Thoracic aorta (tissue), 2 donors: ENCODE data around the gene NDUFV1. TPM values are rescaled to one million over a fixed set of nuclear protein-coding genes. Genes with fewer than 3 reads are reported as not detected.

Experiments
- ATAC-seq: fragments of 150-250 bp; one replicate; pipeline ENCODE4 v1.8.0; 2017; ENCODE audit warnings: low read depth; ENCODE audit not compliant: insufficient number of reproducible peaks, low FRiP score
- DNase-seq: peaks from one replicate; pipeline ENCODE4 v3.0.0-alpha.2; 2020; ENCODE audit warnings: low spot score
- H3K27ac ChIP-seq, 2 donors: fragments of 200-600 bp; sonication (generic); 1 replicate in 1 of 2; 2 replicates in 1 of 2; pipeline ENCODE4 v1.5.1; 2016; ENCODE audit warnings: mild to moderate bottlenecking in 2 of 2, moderate library complexity in 2 of 2
- H3K27me3 ChIP-seq: fragments of 200-600 bp; sonication (generic); replicated peaks from 2 replicates; pipeline ENCODE4 v1.6.0; 2016; ENCODE audit warnings: mild to moderate bottlenecking; ENCODE audit not compliant: insufficient read depth
- H3K36me3 ChIP-seq: fragments of 200-600 bp; sonication (generic); one replicate; pipeline ENCODE4 v1.5.1; 2016
- H3K4me1 ChIP-seq, 2 donors: fragments of 200-600 bp; sonication (generic); 1 replicate in 1 of 2; 2 replicates in 1 of 2; pipeline versions ENCODE4 v1.5.1 to v1.6.0; 2016; ENCODE audit warnings: low read depth in 2 of 2, mild to moderate bottlenecking in 1 of 2; ENCODE audit not compliant: control insufficient read depth in 1 of 2
- H3K4me3 ChIP-seq: fragments of 200-600 bp; sonication (generic); 2 replicates; pipeline ENCODE4 v1.5.1; 2016; ENCODE audit warnings: mild to moderate bottlenecking
- H3K9me3 ChIP-seq: fragments of 200-600 bp; sonication (generic); 2 replicates; pipeline ENCODE4 v1.5.1; 2016
- CTCF ChIP-seq: fragments of 200-600 bp; sonication (generic); IDR thresholded peaks from one replicate; pipeline ENCODE4 v1.5.1; 2019; ENCODE audit warnings: antibody characterized with exemption
- total RNA-seq, 2 donors: library from RNA; depleted of rRNA; stranded (reverse); fragments of >200 nt; gene quantifications; one replicate each; pipeline versions ENCODE4 v1.1.0 to v1.2.3, GENCODE V29; 2016

The NDUFV1 gene
- total RNA-seq, 2 donors from 2014 or later: 240 to 252 TPM

- Histone ChIP-seq H3K4me1 (no peaks in the 10 kb centered on the region), H3K4me3 (no peak overlapping the region), H3K27me3 (no peaks in the 10 kb centered on the region), H3K36me3 (no peaks in the 10 kb centered on the region), H3K27ac (no peak overlapping the region), H3K9me3 (no peaks in the 10 kb centered on the region)
- DNase-seq (no peak), ATAC-seq (no peak)
- no peak for TF ChIP-seq CTCF
Measured at GRCh38 chr11:67638535-67639437, 32.0 kb downstream of the NDUFV1 start.

DNA sequence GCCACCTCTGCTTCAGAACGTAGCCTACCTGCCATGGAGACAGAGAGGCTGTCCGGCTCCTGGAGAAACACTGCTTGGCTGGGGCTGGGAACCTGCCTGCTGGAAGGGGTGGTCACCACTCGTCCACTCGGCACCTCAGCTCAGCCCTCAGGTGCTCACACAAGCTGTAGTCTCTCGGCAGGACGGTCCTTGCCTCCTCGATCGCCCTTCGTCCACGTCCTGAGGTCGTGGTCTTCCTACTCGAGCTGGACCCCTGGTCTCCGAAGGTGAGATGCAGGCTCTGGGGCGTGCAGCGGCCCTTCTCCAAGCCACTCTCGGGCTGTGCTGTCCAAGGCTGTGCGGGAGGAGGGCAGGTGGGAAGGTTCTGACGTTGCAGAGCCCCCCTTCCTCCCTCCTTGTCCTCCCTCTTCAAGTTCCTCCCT lies 32.7 kb downstream of the NDUFV1 start, which contains the start of gene TBX10:
Gene TBX10 (minus strand): TSS at position 326 of the 422 bp plus-strand sequence. CDS start 291 bp downstream, at position 35.
- no peak for TF ChIP-seq CTCF
- Histone ChIP-seq H3K27me3 (no peaks in the 10 kb centered on the region), H3K36me3 (no peaks in the 10 kb centered on the region), H3K4me3 (no peak within 1 kb of the TSS), H3K27ac (no peak within 1 kb of the TSS), H3K9me3 (no peaks in the 10 kb centered on the region), H3K4me1 (no peaks in the 10 kb centered on the region)
- ATAC-seq (no peak), DNase-seq (no peak)

DNA sequence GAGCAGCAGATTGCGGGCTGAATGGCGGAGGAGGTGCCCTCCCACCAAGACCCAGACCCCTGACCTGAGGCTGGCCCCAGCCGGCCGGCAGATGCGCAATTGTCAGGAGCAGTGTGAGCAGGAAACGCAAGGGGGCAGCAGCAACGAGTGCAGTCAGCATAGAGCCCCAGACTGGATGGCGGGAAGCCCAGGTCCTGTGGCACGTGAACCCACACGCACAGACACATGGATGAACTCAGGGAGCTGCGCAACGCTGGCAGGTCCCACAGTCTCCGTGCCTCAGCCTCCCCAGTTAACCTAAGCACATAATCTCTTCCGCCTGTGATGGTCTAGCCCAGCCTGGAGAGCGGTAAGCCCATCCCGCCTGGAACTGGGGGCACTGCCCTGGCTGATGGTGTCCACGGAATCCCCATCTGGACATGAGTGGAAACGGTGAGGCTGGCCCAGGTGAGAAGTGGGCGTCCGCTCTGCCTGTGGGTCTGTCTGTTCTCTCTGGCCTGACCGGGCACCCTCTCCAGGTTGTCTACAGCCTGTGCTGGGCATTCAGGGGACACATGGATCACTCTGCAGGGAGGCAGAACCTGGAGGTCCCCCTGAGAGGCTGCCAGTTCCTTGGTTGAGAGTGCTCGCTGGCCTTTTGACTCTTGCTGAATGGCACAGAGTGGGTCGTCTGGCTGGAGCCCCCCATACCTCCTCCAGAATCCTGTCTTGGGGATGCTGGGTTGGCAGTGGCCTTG lies 33.5 kb downstream of the NDUFV1 start:
- no peaks in the 10 kb centered on the region for H3K9me3 ChIP-seq
- TF ChIP-seq CTCF: peak; percentile 46
- no peak for DNase-seq
- H3K4me3 ChIP-seq: no peak overlapping the region
- ATAC-seq: no peak
- no peaks in the 10 kb centered on the region for H3K27me3 ChIP-seq
- no peak overlapping the region for H3K27ac ChIP-seq
- no peaks in the 10 kb centered on the region for H3K36me3 ChIP-seq
- no peaks in the 10 kb centered on the region for H3K4me1 ChIP-seq

DNA sequence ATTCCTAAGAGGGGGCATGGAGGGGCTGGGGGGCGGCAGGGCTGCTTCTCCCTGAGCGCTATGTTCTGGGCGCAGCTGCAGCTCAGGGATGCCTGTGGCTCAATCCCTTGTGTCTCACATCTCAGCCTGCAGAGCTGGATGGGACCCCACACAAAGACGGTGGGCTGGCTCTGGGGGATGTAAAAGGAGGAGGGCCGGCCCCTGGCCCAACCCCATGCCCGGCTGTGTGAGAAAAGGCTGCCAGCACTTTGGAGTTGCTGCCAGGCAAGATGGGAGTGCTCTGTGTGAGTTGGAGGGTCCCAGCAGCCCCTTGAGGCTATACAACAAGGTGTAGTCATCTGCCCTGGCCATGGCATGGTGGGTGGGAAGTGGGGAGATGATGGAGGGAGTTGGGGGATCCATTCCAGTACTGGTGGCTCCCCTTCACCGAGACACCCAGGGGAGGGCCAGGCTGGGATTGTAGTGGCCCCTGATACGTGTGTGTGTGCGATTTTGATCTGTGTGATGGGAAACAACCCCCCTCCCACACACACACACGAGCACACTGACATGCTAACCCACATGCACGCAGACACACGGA lies 34.1 kb downstream of the NDUFV1 start:
- H3K27me3 ChIP-seq: no peaks in the 10 kb centered on the region
- H3K9me3 ChIP-seq: no peaks in the 10 kb centered on the region
- DNase-seq: no peak
- no peak for TF ChIP-seq CTCF
- H3K36me3 ChIP-seq: no peaks in the 10 kb centered on the region
- ATAC-seq: no peak
- H3K4me1 ChIP-seq: no peaks in the 10 kb centered on the region
- H3K4me3 ChIP-seq: no peak overlapping the region
- H3K27ac ChIP-seq: no peak overlapping the region
